ENCODE data around the gene TICAM1. TPM values are rescaled to one million over a fixed set of nuclear protein-coding genes. Genes with fewer than 3 reads are reported as not detected.

The TICAM1 gene
- total and polyA plus RNA-seq, 2 of the 13 experiments (the other 11 are each of a cell fraction or from before 2014, with no cell fraction given), result 0.33 to 0.95 TPM

DNA sequence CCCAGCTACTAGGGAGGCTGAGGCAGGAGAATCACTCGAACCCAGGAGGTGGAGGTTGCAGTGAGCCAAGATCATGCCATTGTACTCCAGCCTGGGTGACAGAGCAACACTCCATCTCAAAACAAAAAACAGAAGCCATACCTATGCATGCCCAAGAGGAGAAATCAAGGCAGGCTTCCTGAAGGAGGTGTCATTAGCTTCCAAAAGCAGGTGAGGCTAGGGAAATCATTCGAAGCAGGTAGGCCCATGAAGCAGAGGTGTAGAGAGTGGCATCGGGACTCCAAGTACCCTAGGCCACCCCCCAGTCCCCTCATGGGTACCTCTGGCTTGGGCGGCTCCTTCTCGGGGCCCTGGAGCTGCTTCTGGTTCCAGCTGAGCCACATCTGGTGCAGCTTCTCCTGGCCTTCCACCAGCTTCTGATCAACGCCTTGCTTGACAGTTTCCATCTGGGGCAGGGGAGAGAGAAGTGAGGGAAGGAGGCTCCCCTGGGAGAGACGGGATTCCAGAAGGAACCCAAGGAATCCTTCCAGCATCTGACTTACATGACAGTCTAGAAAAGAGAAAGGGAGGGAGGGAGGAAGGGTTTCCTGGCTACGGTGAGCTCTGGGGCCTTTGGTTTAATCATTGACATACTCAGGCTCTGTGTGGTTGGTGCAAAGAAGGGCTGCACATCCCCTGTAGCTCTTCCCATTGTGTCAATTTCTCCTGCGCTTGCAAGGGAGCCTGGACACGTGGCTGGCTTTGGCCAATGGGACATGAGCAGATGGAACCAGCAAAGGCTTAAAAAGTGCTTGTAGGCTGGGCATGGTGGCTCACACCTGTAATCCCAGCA lies 13.1 kb upstream of the TICAM1 start (continued):
- TF ChIP-seq ISX (CRISPR knock-in tag; conservative IDR thresholded peaks at IDR 0.05) (no peak), NCOA5 (CRISPR knock-in tag; IDR thresholded peaks at IDR 0.05) (no peak), ZNF724P (CRISPR knock-in tag; IDR thresholded peaks at IDR 0.05; ENCODE audit: borderline replicate concordance) (no peak), GATAD1 (CRISPR knock-in tag; IDR thresholded peaks at IDR 0.05) (no peak), RELA (CRISPR knock-in tag; IDR thresholded peaks at IDR 0.05) (no peak), NR2C2 (CRISPR knock-in tag; IDR thresholded peaks at IDR 0.05; ENCODE audit: borderline replicate concordance) (no peak), ZNF546 (CRISPR knock-in tag; conservative IDR thresholded peaks at IDR 0.05) (no peak), SSRP1 (CRISPR knock-in tag; IDR thresholded peaks at IDR 0.05) (no peak), TEAD3 (CRISPR knock-in tag; optimal IDR thresholded peaks at IDR 0.05; ENCODE audit: borderline replicate concordance) (no peak)
- TF ChIP-seq, protein P1, sequence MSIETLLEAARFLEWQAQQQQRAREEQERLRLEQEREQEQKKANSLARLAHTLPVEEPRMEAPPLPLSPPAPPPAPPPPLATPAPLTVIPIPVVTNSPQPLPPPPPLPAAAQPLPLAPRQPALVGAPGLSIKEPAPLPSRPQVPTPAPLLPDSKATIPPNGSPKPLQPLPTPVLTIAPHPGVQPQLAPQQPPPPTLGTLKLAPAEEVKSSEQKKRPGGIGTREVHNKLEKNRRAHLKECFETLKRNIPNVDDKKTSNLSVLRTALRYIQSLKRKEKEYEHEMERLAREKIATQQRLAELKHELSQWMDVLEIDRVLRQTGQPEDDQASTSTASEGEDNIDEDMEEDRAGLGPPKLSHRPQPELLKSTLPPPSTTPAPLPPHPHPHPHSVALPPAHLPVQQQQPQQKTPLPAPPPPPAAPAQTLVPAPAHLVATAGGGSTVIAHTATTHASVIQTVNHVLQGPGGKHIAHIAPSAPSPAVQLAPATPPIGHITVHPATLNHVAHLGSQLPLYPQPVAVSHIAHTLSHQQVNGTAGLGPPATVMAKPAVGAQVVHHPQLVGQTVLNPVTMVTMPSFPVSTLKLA (IDR thresholded peaks at IDR 0.05), result peak; percentile 56
- TF ChIP-seq, protein P2, sequence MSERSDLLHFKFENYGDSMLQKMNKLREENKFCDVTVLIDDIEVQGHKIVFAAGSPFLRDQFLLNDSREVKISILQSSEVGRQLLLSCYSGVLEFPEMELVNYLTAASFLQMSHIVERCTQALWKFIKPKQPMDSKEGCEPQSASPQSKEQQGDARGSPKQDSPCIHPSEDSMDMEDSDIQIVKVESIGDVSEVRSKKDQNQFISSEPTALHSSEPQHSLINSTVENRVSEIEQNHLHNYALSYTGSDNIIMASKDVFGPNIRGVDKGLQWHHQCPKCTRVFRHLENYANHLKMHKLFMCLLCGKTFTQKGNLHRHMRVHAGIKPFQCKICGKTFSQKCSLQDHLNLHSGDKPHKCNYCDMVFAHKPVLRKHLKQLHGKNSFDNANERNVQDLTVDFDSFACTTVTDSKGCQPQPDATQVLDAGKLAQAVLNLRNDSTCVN (CRISPR knock-in tag; IDR thresholded peaks at IDR 0.05; ENCODE audit: borderline replicate concordance), result no peak
- TF ChIP-seq, protein P3, sequence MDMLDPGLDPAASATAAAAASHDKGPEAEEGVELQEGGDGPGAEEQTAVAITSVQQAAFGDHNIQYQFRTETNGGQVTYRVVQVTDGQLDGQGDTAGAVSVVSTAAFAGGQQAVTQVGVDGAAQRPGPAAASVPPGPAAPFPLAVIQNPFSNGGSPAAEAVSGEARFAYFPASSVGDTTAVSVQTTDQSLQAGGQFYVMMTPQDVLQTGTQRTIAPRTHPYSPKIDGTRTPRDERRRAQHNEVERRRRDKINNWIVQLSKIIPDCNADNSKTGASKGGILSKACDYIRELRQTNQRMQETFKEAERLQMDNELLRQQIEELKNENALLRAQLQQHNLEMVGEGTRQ (IDR thresholded peaks at IDR 0.05; ENCODE audit: low read depth, low read length), result peak; percentile 77
- TF ChIP-seq, protein P3 (CRISPR knock-in tag; IDR thresholded peaks at IDR 0.05; ENCODE audit: borderline replicate concordance), result peak; percentile 89; the same call in 1 of the 2 replicates
- TF ChIP-seq, protein P4, sequence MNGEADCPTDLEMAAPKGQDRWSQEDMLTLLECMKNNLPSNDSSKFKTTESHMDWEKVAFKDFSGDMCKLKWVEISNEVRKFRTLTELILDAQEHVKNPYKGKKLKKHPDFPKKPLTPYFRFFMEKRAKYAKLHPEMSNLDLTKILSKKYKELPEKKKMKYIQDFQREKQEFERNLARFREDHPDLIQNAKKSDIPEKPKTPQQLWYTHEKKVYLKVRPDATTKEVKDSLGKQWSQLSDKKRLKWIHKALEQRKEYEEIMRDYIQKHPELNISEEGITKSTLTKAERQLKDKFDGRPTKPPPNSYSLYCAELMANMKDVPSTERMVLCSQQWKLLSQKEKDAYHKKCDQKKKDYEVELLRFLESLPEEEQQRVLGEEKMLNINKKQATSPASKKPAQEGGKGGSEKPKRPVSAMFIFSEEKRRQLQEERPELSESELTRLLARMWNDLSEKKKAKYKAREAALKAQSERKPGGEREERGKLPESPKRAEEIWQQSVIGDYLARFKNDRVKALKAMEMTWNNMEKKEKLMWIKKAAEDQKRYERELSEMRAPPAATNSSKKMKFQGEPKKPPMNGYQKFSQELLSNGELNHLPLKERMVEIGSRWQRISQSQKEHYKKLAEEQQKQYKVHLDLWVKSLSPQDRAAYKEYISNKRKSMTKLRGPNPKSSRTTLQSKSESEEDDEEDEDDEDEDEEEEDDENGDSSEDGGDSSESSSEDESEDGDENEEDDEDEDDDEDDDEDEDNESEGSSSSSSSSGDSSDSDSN (CRISPR knock-in tag; IDR thresholded peaks at IDR 0.05), result peak; percentile 24; the same call in 1 of the 2 replicates
- TF ChIP-seq, protein P5, sequence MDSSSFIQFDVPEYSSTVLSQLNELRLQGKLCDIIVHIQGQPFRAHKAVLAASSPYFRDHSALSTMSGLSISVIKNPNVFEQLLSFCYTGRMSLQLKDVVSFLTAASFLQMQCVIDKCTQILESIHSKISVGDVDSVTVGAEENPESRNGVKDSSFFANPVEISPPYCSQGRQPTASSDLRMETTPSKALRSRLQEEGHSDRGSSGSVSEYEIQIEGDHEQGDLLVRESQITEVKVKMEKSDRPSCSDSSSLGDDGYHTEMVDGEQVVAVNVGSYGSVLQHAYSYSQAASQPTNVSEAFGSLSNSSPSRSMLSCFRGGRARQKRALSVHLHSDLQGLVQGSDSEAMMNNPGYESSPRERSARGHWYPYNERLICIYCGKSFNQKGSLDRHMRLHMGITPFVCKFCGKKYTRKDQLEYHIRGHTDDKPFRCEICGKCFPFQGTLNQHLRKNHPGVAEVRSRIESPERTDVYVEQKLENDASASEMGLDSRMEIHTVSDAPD (CRISPR knock-in tag; IDR thresholded peaks at IDR 0.05), result no peak

Data from HepG2 (cell line).